Stimulated activated CD4-positive, alpha-beta T cell treated with anti-CD3 and anti-CD28 coated beads, Interleukin-4, amount 100 ng/mL, for 48 hours (primary cell): ENCODE results near the gene KANSL1.

Experiments
- DNase-seq, 2 donors: peaks; one replicate each; pipeline ENCODE4 v3.0.0-alpha.2; 2020; ENCODE audit warnings: low read depth in 2 of 2

KANSL1 gene

DNA sequence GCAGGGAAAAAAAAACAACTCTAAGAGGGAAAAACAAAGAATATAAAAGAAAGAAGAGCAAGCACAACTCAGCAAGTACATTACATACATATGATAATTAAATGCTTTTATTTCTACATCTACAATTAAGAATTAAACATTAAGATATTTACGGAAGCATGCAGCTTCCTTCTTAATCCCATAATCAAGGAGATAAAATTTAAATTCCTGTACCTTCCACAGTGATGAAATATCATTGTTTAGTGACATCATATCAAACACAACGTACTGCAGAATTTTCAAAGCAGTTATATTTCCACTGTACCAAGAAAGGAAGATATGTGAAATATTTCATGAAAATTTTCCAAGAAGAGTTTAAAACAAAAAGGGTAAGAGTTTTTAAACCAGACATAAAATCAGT lies 26.0 kb downstream of the KANSL1 start:
- no peak for DNase-seq

DNA sequence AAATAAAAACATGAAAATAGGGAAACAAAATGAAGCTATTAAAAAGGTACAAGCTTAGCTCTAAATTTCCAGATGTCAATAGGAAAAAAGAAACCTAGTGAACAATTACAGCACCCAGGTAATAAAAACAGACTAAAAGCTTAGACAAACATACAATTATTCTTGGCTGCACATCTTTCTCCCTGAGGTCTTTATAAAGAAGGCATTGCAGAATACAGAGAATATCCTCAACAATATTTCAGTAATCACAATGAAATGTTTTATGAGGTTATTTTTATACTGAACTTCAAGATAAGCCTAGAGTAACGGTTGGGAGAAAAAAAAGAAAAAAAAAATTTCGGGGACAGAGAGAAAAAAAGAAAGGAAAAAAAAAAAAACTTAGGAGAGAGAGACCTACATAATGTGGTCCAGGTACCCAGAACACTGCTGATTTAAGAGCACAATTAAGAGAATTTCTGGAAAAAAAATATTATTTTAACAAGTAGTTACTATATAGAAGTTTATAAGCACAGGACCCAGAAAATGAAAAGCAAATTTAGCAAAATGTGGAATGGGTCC lies 26.5 kb downstream of the KANSL1 start:
- no peak for DNase-seq

GRCh38 chr17:46163929-46164594 lies 29.2 kb downstream of the KANSL1 start:
- no peak for DNase-seq

DNA sequence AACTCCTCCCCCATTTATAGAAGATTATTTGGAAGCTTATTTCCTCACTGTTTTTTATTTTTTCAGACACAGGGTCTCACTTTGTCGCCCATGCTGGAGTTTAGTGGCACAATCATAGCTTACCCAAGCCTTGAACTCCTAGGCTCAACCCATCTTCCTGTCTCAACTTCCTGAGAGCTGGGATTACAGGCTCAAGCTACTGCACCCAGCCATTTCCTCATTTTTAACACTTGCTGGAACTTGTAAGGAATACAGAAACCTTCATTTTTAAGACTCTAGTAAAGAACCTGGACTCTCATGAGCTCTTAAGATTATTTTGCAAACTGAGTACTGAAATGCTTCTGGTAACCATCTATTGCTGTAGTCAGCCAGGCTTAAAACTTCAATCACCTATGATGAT lies 29.9 kb downstream of the KANSL1 start:
- no peak for DNase-seq

- no peak for DNase-seq
These were observed 30.4 kb downstream of the KANSL1 start for GRCh38 chr17:46162866-46163265.

GRCh38 chr17:46160169-46160568 lies 33.1 kb downstream of the KANSL1 start:
- DNase-seq = no peak

DNA sequence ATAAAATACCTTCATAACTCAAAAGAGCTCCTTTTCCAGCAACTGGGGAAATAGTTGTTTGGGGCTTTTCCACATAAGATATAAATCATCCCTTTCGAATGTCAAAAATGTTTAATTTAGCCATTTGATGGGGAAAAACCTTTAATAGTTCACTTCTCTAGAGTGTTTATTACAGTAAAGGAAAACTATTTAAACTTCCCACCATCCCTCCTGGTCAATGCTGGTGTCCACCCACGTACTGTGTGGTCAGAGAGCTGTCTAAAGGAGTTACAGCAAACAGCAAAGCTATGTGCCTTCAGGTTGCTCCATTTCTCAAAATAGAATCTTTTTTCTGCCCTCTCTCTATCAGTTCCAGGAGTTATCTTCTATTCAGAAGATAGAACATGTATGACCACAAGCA lies 33.5 kb downstream of the KANSL1 start:
- DNase-seq = no peak

DNA sequence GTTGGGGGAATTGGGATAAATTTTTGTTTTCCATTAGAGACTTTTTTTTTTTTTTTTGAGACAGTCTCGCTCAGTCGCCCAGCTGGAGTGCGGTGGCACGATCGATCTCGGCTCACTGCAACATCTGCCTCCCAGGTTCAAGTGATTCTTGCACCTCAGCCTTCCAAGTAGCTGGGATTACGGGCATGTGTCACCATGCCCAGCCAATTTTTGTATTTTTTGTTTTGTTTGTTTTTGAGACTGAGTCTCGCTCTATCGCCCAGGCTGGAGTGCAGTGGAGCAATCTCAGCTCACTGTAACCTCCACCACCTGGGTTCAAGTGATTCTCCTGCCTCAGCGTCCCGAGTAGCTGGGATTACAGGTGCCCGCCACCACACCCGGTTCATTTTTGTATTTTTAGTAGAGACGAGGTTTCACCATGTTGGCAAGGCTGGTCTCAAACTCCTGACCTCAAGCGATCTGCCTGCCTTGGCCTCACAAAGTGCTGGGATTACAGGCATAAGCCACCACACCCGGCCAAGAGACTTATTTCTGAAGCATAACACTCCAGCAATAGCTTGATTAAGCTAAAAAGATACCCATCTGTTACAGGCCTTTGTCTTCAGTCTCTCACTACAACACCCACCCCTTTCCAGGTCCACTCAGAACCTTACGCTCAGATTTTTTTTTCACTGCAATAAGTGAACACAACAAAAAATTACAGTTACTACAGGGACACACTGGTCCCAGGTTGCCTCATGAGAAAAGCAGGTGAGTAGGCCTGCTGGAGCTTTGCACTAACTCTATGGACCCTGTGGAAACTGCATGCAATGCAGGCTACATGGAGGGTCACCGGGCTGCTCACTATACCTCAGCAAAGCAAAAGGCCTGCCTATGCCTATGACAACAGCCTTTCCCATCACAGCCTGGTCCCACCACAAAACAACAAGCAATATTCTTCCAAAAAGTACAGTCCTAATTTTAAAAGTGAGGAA lies 34.6 kb downstream of the KANSL1 start:
- DNase-seq = no peak

GRCh38 chr17:46157443-46158062 lies 35.7 kb downstream of the KANSL1 start:
- DNase-seq = no peak

GRCh38 chr17:46154151-46154816 lies 38.9 kb downstream of the KANSL1 start:
- DNase-seq = peak in 1 of 2 donors; percentile 20

DNA sequence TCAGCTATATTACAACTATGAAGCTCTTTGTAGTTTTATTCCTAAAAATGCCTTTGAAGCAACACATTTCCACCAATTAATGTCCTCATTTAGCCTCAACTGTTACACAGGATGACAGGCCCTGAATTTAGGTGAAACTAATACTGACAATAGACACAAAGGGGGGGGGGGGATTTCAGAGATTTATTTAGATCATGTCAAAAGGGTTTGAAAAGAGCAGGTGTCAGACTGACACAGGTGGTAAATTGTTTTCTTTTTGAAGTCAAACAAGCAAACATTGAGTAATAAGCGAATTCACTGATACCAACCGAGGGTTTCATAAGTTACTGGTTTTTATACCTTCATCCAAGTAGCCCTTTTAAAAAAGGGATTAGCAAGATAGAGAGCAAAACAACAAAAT lies 40.8 kb downstream of the KANSL1 start:
- no peak for DNase-seq

- no peak for DNase-seq
These were observed 41.5 kb downstream of the KANSL1 start for GRCh38 chr17:46151762-46152161.

GRCh38 chr17:46150216-46150963 lies 42.8 kb downstream of the KANSL1 start:
- DNase-seq = no peak

GRCh38 chr17:46148247-46148646 lies 45.0 kb downstream of the KANSL1 start:
- no peak for DNase-seq

GRCh38 chr17:46147296-46147695 lies 45.9 kb downstream of the KANSL1 start:
- no peak for DNase-seq

DNA sequence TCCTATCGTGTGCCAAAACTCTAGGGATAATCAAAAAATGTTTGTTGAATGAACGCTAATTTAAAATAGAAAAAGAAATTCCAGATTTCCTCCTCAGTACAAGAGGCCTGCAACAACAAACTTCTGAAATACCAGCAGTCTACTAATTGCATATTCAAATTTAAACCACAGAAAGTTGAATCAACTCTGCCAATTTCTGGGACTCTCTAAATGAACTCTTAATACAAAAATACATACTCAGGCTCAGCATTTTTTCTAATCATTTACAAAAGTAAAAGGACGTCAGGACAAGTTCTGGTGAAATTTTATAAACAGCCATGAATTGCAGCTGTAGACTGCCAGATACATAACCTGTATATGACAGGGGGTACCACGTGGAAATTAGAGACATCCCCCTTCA lies 49.0 kb downstream of the KANSL1 start:
- DNase-seq = no peak

- DNase-seq = no peak
These were observed 49.4 kb downstream of the KANSL1 start for GRCh38 chr17:46143827-46144236.

DNA sequence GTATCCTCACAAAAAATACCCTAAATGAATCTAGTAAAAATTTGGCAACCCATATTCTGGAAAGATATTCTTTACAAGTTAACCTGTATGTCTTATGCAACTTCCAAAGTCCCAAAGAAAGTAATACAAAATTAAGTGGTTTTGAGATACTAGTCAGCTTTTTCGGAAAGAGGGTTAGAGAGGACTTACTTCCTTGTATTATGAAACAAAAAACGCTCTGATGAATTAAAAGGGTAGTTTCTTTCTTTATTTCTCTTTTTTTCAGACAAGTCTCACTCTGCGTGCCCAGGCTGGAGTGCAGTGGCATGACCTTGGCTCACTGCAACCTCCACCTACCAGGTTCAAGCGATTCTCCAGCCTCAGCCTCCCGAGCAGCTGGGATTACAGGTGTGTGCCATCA lies 51.6 kb downstream of the KANSL1 start:
- no peak for DNase-seq

GRCh38 chr17:46140645-46141197 lies 52.5 kb downstream of the KANSL1 start:
- no peak for DNase-seq

GRCh38 chr17:46139432-46140210 lies 53.6 kb downstream of the KANSL1 start:
- DNase-seq = no peak
